ENCODE measurements around the gene ANKLE2. TPM values are rescaled to one million over a fixed set of nuclear protein-coding genes. Genes with fewer than 3 reads are reported as not detected.

The ANKLE2 gene
- total RNA-seq, 1 donor from 2014 or later, result 59.1 TPM

DNA sequence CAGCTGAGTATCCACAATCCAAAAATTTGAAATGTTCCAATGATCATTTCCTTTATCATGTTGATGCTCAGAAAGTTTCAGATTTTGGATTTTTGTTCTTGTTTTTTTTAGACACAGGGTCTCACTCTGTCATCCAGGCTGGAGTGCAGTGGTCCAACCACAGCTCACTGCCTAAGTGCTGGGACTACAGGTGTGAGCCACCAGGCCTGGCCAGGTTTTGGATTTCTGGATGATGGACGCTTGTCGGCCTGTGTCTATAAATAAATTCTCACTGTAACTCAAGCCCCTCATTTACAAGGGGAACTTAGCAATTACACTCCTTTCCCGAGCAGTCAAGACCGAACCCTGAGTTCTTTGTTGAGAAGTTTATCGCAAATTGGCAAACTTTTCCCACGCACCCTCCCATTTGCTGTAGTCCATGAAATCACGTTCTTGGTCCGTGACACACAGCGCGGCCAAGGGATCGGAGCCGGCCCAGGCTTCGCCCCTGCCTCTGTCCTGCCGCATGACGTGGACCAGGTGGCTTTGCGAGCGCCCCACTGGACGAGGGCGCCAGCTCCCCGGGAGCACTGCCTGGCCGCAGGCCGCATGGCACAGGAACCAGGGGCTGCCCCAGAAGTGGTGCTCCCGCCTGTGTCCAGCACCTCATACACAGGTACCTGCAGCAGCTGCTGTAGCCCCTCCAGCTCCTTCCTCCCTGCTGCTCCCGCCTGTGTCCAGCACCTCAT lies 14.0 kb upstream of the ANKLE2 start:
- H3K9me3 ChIP-seq (ENCODE audit: low read depth), result no peaks in the 10 kb centered on the region
- no peaks in the 10 kb centered on the region for H3K79me2 ChIP-seq (ENCODE audit: low read depth)
- peaks cover 20% of the 10 kb centered on the region for H3K36me3 Mint-ChIP-seq
- H3K4me3 Mint-ChIP-seq, result no peak overlapping the region
- H3K27me3 Mint-ChIP-seq (ENCODE audit: insufficient read depth, low read depth), result peaks cover 6% of the 10 kb centered on the region
- TF ChIP-seq, protein P1, sequence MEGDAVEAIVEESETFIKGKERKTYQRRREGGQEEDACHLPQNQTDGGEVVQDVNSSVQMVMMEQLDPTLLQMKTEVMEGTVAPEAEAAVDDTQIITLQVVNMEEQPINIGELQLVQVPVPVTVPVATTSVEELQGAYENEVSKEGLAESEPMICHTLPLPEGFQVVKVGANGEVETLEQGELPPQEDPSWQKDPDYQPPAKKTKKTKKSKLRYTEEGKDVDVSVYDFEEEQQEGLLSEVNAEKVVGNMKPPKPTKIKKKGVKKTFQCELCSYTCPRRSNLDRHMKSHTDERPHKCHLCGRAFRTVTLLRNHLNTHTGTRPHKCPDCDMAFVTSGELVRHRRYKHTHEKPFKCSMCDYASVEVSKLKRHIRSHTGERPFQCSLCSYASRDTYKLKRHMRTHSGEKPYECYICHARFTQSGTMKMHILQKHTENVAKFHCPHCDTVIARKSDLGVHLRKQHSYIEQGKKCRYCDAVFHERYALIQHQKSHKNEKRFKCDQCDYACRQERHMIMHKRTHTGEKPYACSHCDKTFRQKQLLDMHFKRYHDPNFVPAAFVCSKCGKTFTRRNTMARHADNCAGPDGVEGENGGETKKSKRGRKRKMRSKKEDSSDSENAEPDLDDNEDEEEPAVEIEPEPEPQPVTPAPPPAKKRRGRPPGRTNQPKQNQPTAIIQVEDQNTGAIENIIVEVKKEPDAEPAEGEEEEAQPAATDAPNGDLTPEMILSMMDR (IDR thresholded peaks at IDR 0.05), result no peak
- TF ChIP-seq EZH2 (IDR thresholded peaks at IDR 0.05) (no peak), EZH2phosphoT487 (IDR thresholded peaks at IDR 0.05) (no peak)
- H3K9ac ChIP-seq, result no peak overlapping the region
- no peak overlapping the region for H3K27ac Mint-ChIP-seq
- H3K27me3 ChIP-seq, result no peaks in the 10 kb centered on the region
- H3K9me3 Mint-ChIP-seq, result no peaks in the 10 kb centered on the region
- H3K27ac ChIP-seq, result no peak overlapping the region
- no peaks in the 10 kb centered on the region for H3K36me3 ChIP-seq
- no peak overlapping the region for H3K4me3 ChIP-seq
- no peaks in the 10 kb centered on the region for H3K4me1 ChIP-seq
- H3F3A ChIP-seq (ENCODE audit: low read depth), result no peaks in the 10 kb centered on the region
- no peak overlapping the region for H3K4me2 ChIP-seq
- H2AFZ ChIP-seq (replicated peaks), result no peak overlapping the region
- DNase-seq (ENCODE audit: low spot score), result no peak
- no peaks in the 10 kb centered on the region for H4K20me1 ChIP-seq (ENCODE audit: low read depth)
- no peaks in the 10 kb centered on the region for H3K4me1 Mint-ChIP-seq

DNA sequence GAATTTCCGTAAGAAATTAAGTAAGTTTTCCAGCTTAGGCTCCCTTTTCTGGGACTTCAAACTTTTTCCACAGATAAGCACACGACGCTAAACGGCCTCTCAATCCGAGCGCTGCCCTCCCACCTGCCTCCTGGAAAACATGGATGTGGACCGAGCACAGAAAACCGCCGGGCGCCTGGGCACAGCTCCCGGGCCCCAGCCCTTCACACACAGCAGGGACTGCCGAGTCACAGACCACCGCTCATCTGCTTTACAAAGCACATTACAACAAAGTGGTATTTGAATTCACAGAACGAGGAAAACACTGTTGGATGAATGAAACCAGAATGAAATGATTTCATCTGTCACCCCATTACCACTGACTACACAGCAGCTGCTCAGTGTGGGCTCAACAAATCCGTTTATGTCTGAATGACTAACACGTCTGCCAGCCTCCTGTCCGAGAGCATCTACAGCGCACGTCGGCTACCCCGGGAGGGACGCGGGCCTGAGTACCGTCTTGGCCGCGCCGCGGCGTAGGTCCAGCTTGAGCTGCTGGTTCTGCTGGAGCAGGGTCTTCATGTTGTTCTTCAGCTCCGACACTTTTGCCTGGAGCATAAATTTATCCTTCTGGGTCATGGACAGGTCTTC lies 13.1 kb upstream of the ANKLE2 start:
- H3K36me3 Mint-ChIP-seq, result peaks cover 10% of the 10 kb centered on the region

DNA sequence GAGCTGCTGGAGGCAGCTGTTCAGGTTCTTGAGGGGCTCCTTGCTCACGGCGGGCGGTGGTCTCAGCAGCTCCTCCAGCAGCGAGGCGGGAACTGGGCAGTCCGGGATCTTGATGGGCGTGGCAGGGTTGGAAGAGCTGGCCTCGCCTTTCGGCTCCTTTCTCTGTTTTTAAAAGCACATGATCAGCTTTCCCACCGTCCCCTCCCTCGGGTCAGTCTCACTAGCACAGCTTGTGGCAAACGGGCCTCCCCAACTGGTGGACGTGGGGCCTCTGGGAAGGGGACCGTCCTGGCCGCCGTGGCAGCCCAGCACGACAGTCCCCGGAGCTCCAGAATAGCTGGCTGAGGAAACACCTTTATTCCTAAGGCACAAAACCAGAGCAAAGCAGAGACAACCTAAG lies 12.5 kb upstream of the ANKLE2 start:
- Histone ChIP-seq H3K4me3 (no peak overlapping the region), H3K4me2 (no peak overlapping the region), H3K27me3 (no peaks in the 10 kb centered on the region), H3K9ac (no peak overlapping the region), H3K9me3 (ENCODE audit: low read depth) (no peaks in the 10 kb centered on the region), H3K27ac (no peak overlapping the region), H3K4me1 (no peaks in the 10 kb centered on the region), H3F3A (ENCODE audit: low read depth) (peaks cover 8% of the 10 kb centered on the region), H2AFZ (replicated peaks) (no peak overlapping the region), H3K36me3 (no peaks in the 10 kb centered on the region), H4K20me1 (ENCODE audit: low read depth) (no peaks in the 10 kb centered on the region), H3K79me2 (ENCODE audit: low read depth) (no peaks in the 10 kb centered on the region)
- no peak overlapping the region for H3K27ac Mint-ChIP-seq
- H3K9me3 Mint-ChIP-seq, result no peaks in the 10 kb centered on the region
- no peaks in the 10 kb centered on the region for H3K4me1 Mint-ChIP-seq
- TF ChIP-seq, protein P1 (IDR thresholded peaks at IDR 0.05), result no peak
- TF ChIP-seq EZH2 (IDR thresholded peaks at IDR 0.05), result no peak
- no peak for TF ChIP-seq EZH2phosphoT487 (IDR thresholded peaks at IDR 0.05)
- H3K4me3 Mint-ChIP-seq, result no peak overlapping the region
- DNase-seq (ENCODE audit: low spot score), result no peak
- peaks cover 2% of the 10 kb centered on the region for H3K27me3 Mint-ChIP-seq (ENCODE audit: insufficient read depth, low read depth)
- peaks cover 7% of the 10 kb centered on the region for H3K36me3 Mint-ChIP-seq

More for the DNA sequence above, 13.1 kb upstream of the ANKLE2 start:
- H3K27ac Mint-ChIP-seq, result no peak overlapping the region
- Histone ChIP-seq H3K4me2 (no peak overlapping the region), H3K36me3 (no peaks in the 10 kb centered on the region), H3K27ac (no peak overlapping the region), H2AFZ (replicated peaks) (no peak overlapping the region), H3K27me3 (no peaks in the 10 kb centered on the region), H3K4me1 (no peaks in the 10 kb centered on the region), H3K9me3 (ENCODE audit: low read depth) (no peaks in the 10 kb centered on the region), H3F3A (ENCODE audit: low read depth) (peaks cover 2% of the 10 kb centered on the region), H4K20me1 (ENCODE audit: low read depth) (no peaks in the 10 kb centered on the region), H3K79me2 (ENCODE audit: low read depth) (no peaks in the 10 kb centered on the region), H3K9ac (no peak overlapping the region), H3K4me3 (no peak overlapping the region)
- no peaks in the 10 kb centered on the region for H3K9me3 Mint-ChIP-seq
- no peaks in the 10 kb centered on the region for H3K4me1 Mint-ChIP-seq
- TF ChIP-seq EZH2 (IDR thresholded peaks at IDR 0.05) (no peak), EZH2phosphoT487 (IDR thresholded peaks at IDR 0.05) (no peak)
- TF ChIP-seq, protein P1 (IDR thresholded peaks at IDR 0.05), result no peak
- DNase-seq (ENCODE audit: low spot score), result no peak
- peaks cover 3% of the 10 kb centered on the region for H3K27me3 Mint-ChIP-seq (ENCODE audit: insufficient read depth, low read depth)
- no peak overlapping the region for H3K4me3 Mint-ChIP-seq
